NCI-H1694 (cell line): ENCODE results near the gene ADGRL3.
"Not testable (repeated sequence)": the region's sequence is repeated elsewhere in the genome, so short reads cannot be mapped to it uniquely, and the experiment has no call there.

Source experiments
- DNase-seq: peaks from one replicate; lab custom pipeline; 2025; lab: John Stamatoyannopoulos, UW

ADGRL3 gene

GRCh38 chr4:61911313-61911756 lies 711.2 kb downstream of the ADGRL3 start:
- DNase-seq, result no peak

- DNase-seq, result no peak
Observed at GRCh38 chr4:61913619-61914018, 713.5 kb downstream of the ADGRL3 start.

GRCh38 chr4:61915501-61915900 lies 715.4 kb downstream of the ADGRL3 start:
- DNase-seq, result no peak

- DNase-seq, result no peak
Observed at GRCh38 chr4:61918507-61918906, 718.4 kb downstream of the ADGRL3 start.

GRCh38 chr4:61918987-61919386 lies 718.9 kb downstream of the ADGRL3 start:
- DNase-seq, result no peak

GRCh38 chr4:61919561-61919960 lies 719.4 kb downstream of the ADGRL3 start:
- DNase-seq, result no peak

GRCh38 chr4:61921920-61922319 lies 721.8 kb downstream of the ADGRL3 start:
- no peak for DNase-seq

GRCh38 chr4:61922766-61923165 lies 722.6 kb downstream of the ADGRL3 start:
- no peak for DNase-seq

- DNase-seq, result no peak
Observed at GRCh38 chr4:61923179-61923578, 723.1 kb downstream of the ADGRL3 start.

GRCh38 chr4:61924131-61924530 lies 724.0 kb downstream of the ADGRL3 start:
- no peak for DNase-seq

- no peak for DNase-seq
Observed at GRCh38 chr4:61933527-61933926, 733.4 kb downstream of the ADGRL3 start.

- no peak for DNase-seq
Observed at GRCh38 chr4:61934198-61934597, 734.1 kb downstream of the ADGRL3 start.

GRCh38 chr4:61938250-61938846 lies 738.2 kb downstream of the ADGRL3 start:
- no peak for DNase-seq

- DNase-seq, result no peak
Observed at GRCh38 chr4:61950625-61951024, 750.5 kb downstream of the ADGRL3 start.

- no peak for DNase-seq
Observed at GRCh38 chr4:61953386-61953785, 753.3 kb downstream of the ADGRL3 start.

GRCh38 chr4:61958591-61958990 lies 758.5 kb downstream of the ADGRL3 start:
- DNase-seq, result no peak

- DNase-seq, result no peak
Observed at GRCh38 chr4:61959087-61959486, 759.0 kb downstream of the ADGRL3 start.

GRCh38 chr4:61984260-61984909 lies 784.3 kb downstream of the ADGRL3 start:
- DNase-seq, result no peak

- no peak for DNase-seq
Observed at GRCh38 chr4:61985426-61985825, 785.3 kb downstream of the ADGRL3 start.

- DNase-seq, result not testable (repeated sequence)
Observed at GRCh38 chr4:61986929-61987328, 786.8 kb downstream of the ADGRL3 start.

GRCh38 chr4:61992351-61992750 lies 792.2 kb downstream of the ADGRL3 start:
- DNase-seq, result peak; percentile 65

- no peak for DNase-seq
Observed at GRCh38 chr4:61994036-61994435, 793.9 kb downstream of the ADGRL3 start.

GRCh38 chr4:61995717-61996340 lies 795.7 kb downstream of the ADGRL3 start:
- no peak for DNase-seq
